Parathyroid adenoma (tissue), 2 donors: Measurements from ENCODE around the gene OTOGL.

ENCODE experiments used
- H2AFZ ChIP-seq: fragments of 300-600 bp; sonication (generic); one replicate; pipeline ENCODE4 v1.7.0; 2017; ENCODE audit warnings: antibody characterized with exemption, mild to moderate bottlenecking
- H3K27ac ChIP-seq: fragments of 300-600 bp; sonication (generic); one replicate; pipeline ENCODE4 v1.7.0; 2017
- H3K27me3 ChIP-seq: fragments of 300-600 bp; sonication (generic); one replicate; pipeline ENCODE4 v1.7.0; 2017; ENCODE audit warnings: low read length; ENCODE audit not compliant: control insufficient read depth, insufficient read depth
- H3K36me3 ChIP-seq: fragments of 300-600 bp; sonication (generic); one replicate; pipeline ENCODE4 v1.7.0; 2017; ENCODE audit warnings: low read length; ENCODE audit not compliant: control insufficient read depth, insufficient read depth
- H3K4me1 ChIP-seq: fragments of 300-600 bp; sonication (generic); one replicate; pipeline ENCODE4 v1.7.0; 2017; ENCODE audit warnings: control low read depth
- H3K4me2 ChIP-seq: fragments of 300-600 bp; sonication (generic); one replicate; pipeline ENCODE4 v1.7.0; 2017; ENCODE audit warnings: low read length
- H3K4me3 ChIP-seq: fragments of 300-600 bp; sonication (generic); one replicate; pipeline ENCODE4 v1.7.0; 2017; ENCODE audit warnings: low read depth, low read length
- H3K79me2 ChIP-seq: fragments of 300-600 bp; sonication (generic); one replicate; pipeline ENCODE4 v1.7.0; 2017; ENCODE audit warnings: control low read depth
- H3K9ac ChIP-seq: fragments of 300-600 bp; sonication (generic); one replicate; pipeline ENCODE4 v1.7.0; 2017; ENCODE audit warnings: mild to moderate bottlenecking
- H3K9me3 ChIP-seq: fragments of 300-600 bp; sonication (generic); one replicate; pipeline ENCODE4 v1.7.0; 2017; ENCODE audit warnings: low read length; ENCODE audit not compliant: control insufficient read depth
- TF ChIP-seq, protein P1 (sequence below): fragments of 300-600 bp; sonication (generic); IDR thresholded peaks from one replicate; pipeline ENCODE4 v1.7.0; 2017; ENCODE audit warnings: antibody characterized with exemption, mild to moderate bottlenecking
- donor health status: primary hyperparathyroidism.

OTOGL gene

DNA sequence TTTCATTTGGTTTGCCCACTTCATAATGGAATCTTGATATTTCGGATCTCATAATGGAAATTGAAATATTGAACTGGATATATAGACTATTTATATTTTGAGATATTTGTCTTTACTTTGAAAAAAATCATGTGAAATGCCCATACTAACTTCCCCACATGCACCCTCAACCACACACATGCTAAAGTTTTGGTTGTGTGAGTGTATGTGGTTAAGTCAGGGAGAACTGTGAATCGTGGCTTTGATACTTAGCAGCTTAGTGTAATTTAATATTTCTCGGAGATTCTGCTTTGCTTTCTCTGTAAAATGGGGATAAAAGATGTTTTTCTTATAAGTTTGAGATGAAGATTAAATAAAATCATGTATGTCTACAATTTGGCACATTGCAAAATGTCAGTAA is 162.1 kb downstream of the OTOGL start:
- Histone ChIP-seq H3K36me3 (no peaks in the 10 kb centered on the region), H2AFZ (no peak overlapping the region), H3K9me3 (no peaks in the 10 kb centered on the region), H3K79me2 (no peaks in the 10 kb centered on the region), H3K27ac (no peak overlapping the region), H3K27me3 (no peaks in the 10 kb centered on the region), H3K9ac (no peak overlapping the region), H3K4me3 (no peak overlapping the region), H3K4me2 (no peak overlapping the region), H3K4me1 (no peaks in the 10 kb centered on the region)
- TF ChIP-seq, protein P1, sequence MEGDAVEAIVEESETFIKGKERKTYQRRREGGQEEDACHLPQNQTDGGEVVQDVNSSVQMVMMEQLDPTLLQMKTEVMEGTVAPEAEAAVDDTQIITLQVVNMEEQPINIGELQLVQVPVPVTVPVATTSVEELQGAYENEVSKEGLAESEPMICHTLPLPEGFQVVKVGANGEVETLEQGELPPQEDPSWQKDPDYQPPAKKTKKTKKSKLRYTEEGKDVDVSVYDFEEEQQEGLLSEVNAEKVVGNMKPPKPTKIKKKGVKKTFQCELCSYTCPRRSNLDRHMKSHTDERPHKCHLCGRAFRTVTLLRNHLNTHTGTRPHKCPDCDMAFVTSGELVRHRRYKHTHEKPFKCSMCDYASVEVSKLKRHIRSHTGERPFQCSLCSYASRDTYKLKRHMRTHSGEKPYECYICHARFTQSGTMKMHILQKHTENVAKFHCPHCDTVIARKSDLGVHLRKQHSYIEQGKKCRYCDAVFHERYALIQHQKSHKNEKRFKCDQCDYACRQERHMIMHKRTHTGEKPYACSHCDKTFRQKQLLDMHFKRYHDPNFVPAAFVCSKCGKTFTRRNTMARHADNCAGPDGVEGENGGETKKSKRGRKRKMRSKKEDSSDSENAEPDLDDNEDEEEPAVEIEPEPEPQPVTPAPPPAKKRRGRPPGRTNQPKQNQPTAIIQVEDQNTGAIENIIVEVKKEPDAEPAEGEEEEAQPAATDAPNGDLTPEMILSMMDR: no peak

GRCh38 chr12:80262346-80262745 is 163.0 kb downstream of the OTOGL start:
- Histone ChIP-seq H3K9me3 (no peaks in the 10 kb centered on the region), H3K27ac (no peak overlapping the region), H3K27me3 (no peaks in the 10 kb centered on the region), H3K9ac (no peak overlapping the region), H2AFZ (no peak overlapping the region), H3K79me2 (no peaks in the 10 kb centered on the region), H3K4me1 (no peaks in the 10 kb centered on the region), H3K36me3 (no peaks in the 10 kb centered on the region), H3K4me3 (no peak overlapping the region), H3K4me2 (no peak overlapping the region)
- TF ChIP-seq, protein P1: no peak

- Histone ChIP-seq H3K4me2 (no peak overlapping the region), H3K4me1 (no peaks in the 10 kb centered on the region), H3K79me2 (no peaks in the 10 kb centered on the region), H3K9me3 (no peaks in the 10 kb centered on the region), H3K4me3 (no peak overlapping the region), H3K27ac (no peak overlapping the region), H3K36me3 (no peaks in the 10 kb centered on the region), H3K27me3 (no peaks in the 10 kb centered on the region), H2AFZ (no peak overlapping the region), H3K9ac (no peak overlapping the region)
- TF ChIP-seq, protein P1: no peak
Observed at GRCh38 chr12:80262771-80263170, 163.4 kb downstream of the OTOGL start.

DNA sequence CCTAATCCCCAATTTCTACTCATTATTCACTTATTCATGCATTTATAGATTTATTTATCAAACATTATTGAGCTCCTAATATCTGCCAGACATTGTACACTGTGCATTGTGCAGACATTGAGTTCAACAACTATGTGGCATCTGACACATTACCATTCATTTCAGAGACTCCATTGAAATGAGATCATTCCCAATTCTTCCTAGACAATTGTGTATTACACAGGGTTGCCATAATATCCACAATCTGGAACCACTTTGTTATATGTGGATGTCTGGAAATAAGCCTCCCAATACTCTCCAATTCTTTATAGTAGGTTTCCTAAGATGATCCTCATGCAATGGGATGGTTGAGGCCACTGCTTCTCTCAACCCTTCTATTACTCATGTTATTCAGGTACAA is 165.0 kb downstream of the OTOGL start:
- no peak overlapping the region for H3K27ac ChIP-seq
- no peaks in the 10 kb centered on the region for H3K79me2 ChIP-seq
- no peaks in the 10 kb centered on the region for H3K9me3 ChIP-seq
- no peaks in the 10 kb centered on the region for H3K4me1 ChIP-seq
- no peak overlapping the region for H2AFZ ChIP-seq
- H3K36me3 ChIP-seq: no peaks in the 10 kb centered on the region
- no peaks in the 10 kb centered on the region for H3K27me3 ChIP-seq
- no peak overlapping the region for H3K9ac ChIP-seq
- H3K4me3 ChIP-seq: no peak overlapping the region
- TF ChIP-seq, protein P1: no peak
- H3K4me2 ChIP-seq: no peak overlapping the region

DNA sequence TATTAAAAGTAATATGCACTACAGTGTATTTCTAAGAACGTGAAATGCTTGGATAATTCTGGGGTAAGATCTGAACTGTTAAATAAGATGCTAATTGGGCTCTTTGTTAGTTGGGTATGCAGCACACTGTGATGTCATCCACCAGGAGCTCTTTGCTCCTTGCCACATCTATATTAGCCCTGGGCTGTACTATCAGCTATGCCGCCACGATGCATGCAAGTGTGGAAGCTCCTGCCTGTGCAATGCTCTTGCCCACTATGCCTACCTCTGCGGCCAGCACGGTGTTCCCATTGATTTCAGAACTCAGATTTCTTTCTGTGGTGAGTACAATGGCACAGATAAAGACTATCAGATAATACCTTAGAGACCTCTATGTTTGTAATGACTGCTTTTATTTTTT is 165.6 kb downstream of the OTOGL start:
- Histone ChIP-seq H3K4me3 (no peak overlapping the region), H3K4me1 (no peaks in the 10 kb centered on the region), H3K27me3 (no peaks in the 10 kb centered on the region), H3K9me3 (no peaks in the 10 kb centered on the region), H3K79me2 (no peaks in the 10 kb centered on the region), H3K36me3 (no peaks in the 10 kb centered on the region), H3K9ac (no peak overlapping the region), H3K4me2 (no peak overlapping the region), H3K27ac (no peak overlapping the region), H2AFZ (no peak overlapping the region)
- TF ChIP-seq, protein P1: no peak
